Mammary epithelial cell (primary cell): ENCODE data around the gene CDC26.

Experiments used
- EZH2 ChIP-seq: IDR thresholded peaks from 2 replicates; pipeline ENCODE4 v1.6.1; 2012; ENCODE audit warnings: low read length, inconsistent platforms, borderline replicate concordance
- TF ChIP-seq, protein P1 (sequence below), 2 donors: IDR thresholded peaks in 1 of 2; conservative IDR thresholded peaks in 1 of 2; 2 replicates each; pipeline ENCODE4 v1.5.1; 2011 to 2012; ENCODE audit warnings: inconsistent platforms in 2 of 2, low read length in 2 of 2, mild to moderate bottlenecking in 2 of 2, control low read depth in 1 of 2, low read depth in 1 of 2; ENCODE audit not compliant: insufficient read depth in 1 of 2; ENCODE audit errors: extremely low read depth in 1 of 2

DNA sequence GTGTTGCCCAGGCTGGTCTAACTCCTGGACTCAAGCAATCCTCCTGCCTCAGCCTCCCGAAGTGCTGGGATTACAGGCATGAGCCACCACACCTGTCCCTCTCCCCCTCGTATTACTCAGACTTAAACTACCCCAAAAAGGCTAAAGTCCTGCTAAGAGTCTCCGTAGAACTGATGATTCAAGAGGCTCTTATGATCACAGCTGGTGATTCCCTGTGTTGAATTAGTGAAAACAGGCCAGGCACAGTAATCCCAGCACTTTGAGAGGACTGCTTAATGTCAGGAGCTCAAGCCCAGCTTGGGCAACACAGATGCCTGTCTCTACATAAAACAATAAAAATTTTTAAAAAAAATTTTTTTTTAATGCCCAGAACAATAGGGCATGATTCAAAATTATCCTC, 9.2 kb downstream of the CDC26 start:
- TF ChIP-seq, protein P1, sequence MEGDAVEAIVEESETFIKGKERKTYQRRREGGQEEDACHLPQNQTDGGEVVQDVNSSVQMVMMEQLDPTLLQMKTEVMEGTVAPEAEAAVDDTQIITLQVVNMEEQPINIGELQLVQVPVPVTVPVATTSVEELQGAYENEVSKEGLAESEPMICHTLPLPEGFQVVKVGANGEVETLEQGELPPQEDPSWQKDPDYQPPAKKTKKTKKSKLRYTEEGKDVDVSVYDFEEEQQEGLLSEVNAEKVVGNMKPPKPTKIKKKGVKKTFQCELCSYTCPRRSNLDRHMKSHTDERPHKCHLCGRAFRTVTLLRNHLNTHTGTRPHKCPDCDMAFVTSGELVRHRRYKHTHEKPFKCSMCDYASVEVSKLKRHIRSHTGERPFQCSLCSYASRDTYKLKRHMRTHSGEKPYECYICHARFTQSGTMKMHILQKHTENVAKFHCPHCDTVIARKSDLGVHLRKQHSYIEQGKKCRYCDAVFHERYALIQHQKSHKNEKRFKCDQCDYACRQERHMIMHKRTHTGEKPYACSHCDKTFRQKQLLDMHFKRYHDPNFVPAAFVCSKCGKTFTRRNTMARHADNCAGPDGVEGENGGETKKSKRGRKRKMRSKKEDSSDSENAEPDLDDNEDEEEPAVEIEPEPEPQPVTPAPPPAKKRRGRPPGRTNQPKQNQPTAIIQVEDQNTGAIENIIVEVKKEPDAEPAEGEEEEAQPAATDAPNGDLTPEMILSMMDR (conservative IDR thresholded peaks at IDR 0.05 in 1 of 2, IDR thresholded peaks at IDR 0.05 in 1 of 2; ENCODE audit: extremely low read depth in 1 of 2, insufficient read depth in 1 of 2, low read depth in 1 of 2, low read length in 2 of 2) = no peak
- TF ChIP-seq EZH2 = no peak
